Hematopoietic multipotent progenitor cell (in vitro differentiated cells): ENCODE measurements around the gene MGAT4C. TPM values are rescaled to one million over a fixed set of nuclear protein-coding genes. Genes with fewer than 3 reads are reported as not detected.
"Not testable (repeated sequence)": the region's sequence is repeated elsewhere in the genome, so short reads cannot be mapped to it uniquely, and the experiment has no call there.

ENCODE experiments used
- DNase-seq, 3 donors: peaks; one replicate each; pipeline ENCODE4 v3.0.0-alpha.2; 2011 to 2015; ENCODE audit warnings: low read depth in 2 of 3, low spot score in 2 of 3
- total RNA-seq: library from RNA; depleted of rRNA; stranded (reverse); fragments of >200 nt; gene quantifications from one replicate; pipeline ENCODE4 v1.2.3, GENCODE V29; 2012

The MGAT4C gene
- total RNA-seq, 1 donor, result under 0.01 TPM

DNA sequence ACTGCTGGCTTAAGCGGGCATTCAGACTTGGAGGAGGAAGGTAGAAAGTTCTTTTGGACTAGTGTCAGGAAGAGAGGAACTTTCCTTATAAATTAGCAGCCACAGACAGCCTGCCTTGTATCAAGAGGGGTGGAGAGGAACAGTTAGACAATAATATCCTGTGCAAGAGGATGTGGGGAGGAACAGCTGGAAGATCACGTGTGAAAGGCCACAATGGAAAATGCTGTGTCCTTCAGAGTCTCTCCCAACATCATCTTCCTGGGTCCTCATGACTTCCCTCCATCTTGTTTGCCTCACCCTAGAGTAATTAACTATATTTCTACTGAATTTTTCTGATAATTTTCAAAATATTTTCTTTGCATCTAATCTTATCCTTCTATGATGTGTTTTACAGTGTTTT, 117.4 kb downstream of the MGAT4C start:
- no peak for DNase-seq

DNA sequence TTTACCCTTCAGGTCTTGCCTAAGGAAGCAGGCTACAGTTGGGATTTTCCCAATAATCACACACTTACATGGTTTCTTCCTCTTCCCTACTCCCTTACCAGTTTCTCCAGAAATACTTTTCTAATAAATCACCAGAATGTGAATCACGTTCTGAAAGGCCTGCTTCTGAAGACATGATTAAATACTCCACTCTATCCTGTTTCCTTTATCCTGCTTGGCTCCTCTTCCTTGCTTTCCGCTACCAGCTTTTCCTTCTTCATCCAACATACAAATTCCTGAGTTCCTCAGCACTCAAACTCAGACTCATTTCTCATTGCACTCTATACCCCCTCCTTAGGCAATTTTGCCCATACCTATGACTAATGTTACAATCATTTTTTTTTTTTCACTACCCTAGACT, 118.3 kb downstream of the MGAT4C start:
- DNase-seq, result no peak

DNA sequence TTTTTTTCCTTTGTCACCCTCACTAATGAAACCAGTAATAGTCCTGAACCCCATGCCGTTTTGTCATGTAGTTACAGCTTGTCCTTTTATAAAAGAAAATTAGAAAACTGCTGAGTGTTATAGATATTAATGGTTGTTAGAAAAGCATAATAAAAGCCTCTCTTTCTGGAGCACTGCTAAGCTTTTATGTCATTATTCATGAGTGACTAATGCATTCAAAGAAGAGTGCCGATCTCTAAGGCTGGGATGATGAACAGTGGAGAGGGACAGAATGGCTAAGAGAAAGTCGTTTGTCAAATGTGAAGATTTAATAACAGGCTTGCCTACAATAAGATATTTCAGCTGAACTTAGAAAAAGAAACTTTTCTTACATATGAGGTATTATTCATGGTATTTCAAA, 121.6 kb downstream of the MGAT4C start:
- no peak for DNase-seq

DNA sequence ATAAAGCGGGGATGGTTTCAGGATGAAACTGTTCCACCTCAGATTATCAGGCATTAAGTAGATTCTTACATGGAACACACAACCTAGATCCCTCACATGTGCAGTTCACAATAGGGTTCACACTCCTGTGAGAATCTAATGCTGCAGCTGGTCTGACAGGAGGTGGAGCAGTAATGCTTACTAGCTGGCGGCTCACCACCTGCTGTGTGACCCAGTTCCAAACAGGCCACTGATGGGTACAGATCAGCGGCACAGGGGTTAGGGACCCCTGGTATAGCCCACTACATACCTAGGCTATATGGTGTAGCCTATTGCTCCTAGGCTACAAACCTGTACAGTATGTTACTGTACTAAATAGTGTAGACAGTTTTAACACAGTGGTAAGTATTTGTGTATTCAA, 129.3 kb downstream of the MGAT4C start:
- DNase-seq, result not testable (repeated sequence)

DNA sequence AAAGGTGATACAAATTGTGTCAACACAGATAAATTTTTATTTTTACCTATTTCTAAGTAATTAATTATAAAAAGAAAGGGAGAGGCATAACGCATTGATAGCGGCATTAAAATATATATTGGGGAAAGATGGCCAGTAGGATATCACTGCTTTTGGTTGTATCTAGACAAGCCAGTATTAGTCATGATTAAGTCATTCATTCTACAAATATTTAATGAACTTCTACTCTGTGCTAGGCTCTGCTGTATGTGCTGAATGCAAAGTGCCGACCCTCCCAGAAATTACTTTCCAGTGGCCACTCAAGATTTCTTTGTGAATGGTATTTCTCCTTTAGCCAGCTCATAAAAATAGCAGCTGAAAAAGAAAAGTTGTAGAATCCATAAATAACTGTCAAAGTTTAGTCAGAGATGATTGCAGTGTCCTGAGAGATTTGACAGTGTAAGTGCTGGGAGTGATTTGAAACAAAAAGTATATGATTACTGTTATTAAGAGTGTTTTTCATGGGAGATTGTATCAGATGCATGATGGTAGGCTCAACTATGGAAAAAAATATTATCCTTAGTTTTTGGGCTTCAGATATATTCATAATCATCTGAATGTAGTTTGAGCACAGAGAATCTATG, 133.2 kb downstream of the MGAT4C start:
- DNase-seq, result no peak

DNA sequence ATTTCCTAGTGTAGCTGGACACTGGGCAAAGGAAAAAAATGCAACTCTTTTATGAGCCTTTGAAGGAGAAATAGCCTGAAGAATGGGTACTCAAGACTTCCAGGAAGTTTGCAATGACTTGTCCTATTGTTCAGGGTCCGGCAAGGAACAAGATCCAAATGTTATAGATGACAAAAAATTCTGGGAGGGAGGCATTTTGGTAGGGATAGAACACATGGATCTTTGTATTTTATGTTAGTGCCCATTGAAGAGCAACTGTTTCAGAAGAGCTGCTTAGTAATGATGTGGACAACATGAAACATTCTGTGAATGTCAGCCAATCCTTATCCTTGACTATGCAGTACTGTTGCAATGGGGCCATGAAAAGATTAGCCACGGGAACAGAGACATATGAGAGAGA, 138.0 kb downstream of the MGAT4C start:
- no peak for DNase-seq

DNA sequence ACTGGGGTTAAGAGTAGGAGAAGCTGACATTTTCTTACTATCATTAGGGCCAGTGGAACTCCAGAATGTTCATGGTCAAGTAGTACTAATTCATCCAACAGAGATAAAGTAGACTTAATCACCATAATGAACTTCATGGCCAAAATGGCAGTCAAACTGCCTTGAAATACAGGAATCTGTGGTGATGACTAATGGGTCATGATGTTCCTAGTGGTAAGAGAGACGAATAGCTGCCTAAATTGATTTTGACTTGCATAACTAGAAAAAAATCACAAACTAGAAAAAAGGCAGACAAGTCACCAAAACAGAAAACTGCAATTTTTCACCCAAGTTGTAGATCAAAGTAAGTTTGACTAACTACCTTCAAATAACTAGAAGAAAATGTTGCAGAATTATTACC, 138.5 kb downstream of the MGAT4C start:
- no peak for DNase-seq

DNA sequence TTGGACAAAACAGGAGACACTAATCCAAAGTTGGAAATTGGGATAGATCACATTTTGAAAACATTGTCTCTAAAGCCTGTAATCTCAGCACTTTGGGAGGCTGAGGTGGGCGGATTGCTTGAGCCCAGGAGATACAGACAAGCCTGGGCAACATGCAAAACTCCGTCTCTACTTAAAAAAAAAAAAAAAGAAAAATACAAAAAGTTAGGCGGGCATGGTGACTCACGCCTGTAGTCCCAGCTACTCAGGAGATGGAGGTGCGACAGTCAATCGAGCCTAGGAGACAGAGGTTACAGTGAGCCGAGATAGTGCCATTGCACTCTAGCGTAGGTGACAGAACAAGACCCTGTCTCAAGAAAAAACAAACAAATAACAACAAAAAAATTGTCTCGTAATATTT, 152.1 kb downstream of the MGAT4C start:
- DNase-seq, result no peak

DNA sequence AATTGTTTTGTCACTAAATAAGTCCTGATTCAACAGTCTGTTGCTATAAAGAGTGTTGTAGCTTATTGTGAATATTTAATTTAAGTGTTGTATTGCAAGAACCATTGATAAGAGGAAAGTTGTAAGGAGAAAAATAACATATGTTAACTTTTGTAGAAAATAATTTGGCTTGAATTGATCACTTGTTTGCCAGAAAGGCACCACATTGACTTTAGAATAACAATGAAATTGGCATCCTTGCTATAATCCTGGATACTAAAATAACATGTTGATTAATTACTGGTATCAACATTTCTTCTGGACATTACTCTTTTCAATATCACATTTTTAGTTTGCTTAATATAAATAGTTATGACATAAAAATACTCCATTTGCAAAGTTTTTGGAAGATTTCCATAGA, 159.0 kb downstream of the MGAT4C start:
- DNase-seq, result no peak

DNA sequence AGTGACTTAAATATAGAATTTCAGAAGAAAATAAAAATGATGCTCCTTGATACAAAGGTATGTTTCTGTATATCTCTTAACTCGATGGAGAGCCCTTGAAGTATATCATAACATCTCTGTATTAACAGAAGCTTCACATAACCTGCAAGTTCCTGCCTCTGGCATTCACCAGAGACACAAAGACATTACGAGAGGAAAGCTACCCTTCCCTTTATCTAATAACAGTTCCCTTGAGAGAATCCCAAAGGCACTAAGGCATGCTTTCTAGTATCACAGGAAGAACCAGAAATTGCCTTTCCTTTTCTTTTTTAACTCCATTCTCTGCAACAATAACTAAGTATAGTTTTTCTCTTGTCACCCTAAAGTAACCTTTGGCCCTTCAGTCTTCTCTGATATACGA, 164.5 kb downstream of the MGAT4C start:
- no peak for DNase-seq

DNA sequence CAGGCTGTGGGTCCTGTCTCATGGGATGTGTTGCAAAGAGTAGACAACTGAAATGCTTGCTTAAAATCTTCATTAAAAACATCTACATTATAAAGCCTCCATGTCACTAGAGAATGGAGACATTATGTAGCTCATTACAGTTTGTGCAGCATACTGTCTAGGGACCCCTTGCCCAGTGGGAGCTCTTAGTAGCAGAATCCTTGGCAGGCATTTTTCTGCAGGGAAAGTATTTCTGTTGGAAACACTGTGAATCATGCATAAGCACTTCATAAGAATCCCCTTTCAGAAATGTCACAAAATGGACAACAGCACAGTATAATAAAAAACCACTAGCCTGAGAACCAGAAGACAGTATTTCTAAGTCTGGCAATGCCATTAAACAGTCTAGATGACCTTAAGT, 174.3 kb downstream of the MGAT4C start:
- DNase-seq, result no peak

DNA sequence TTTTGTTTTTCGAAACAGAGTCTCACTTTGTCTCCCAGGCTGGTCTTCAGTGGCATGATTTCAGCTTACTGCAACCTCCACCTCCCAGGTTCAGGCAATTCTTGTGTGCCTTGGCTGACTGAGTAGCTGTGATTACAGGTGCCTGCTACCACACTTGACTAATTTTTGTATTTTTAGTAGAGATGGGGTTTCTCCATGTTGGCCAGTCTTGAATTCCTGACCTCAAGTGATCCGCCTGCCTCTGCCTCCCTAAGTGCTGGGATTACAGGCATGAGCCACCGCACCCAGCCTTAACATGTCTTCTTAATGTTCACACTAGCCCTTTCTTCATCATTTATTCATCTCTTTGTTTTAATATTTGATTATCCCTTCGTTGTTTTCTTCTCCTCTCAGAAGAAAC, 197.1 kb downstream of the MGAT4C start:
- DNase-seq, result not testable (repeated sequence)

DNA sequence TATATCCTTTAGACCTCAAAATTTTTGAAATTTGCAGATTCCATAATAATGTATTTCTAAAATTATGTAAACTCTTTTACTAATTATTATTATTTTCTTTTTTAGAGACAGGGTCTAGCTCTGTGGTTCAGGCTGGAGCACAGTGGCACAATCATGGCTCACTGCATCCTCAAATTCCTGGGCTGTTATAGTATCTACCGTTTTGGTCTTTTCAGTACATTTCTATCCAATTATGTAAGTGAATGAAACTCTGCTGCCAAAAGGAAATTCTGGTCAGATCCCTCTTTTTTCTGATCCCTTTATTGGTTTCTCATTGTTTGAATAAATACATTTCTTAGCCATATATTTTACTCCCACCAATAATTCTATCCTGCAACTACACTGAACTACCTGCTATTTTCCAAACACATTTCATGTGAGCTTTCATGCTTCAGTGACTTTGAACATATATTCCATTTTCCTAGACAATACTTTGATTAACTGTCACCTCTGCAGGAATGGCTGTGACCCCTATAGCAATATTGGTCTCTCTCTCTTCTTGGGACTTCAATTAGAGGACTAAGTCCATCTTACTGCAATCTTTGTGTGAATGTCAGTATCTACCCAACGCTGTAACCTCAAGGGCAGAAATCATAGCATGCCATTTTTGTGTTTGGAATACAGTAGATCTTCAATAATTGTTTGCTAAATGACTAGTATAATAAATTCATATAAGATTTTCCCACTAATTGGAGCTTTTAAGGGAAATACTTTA, 198.9 kb downstream of the MGAT4C start:
- DNase-seq, result no peak

DNA sequence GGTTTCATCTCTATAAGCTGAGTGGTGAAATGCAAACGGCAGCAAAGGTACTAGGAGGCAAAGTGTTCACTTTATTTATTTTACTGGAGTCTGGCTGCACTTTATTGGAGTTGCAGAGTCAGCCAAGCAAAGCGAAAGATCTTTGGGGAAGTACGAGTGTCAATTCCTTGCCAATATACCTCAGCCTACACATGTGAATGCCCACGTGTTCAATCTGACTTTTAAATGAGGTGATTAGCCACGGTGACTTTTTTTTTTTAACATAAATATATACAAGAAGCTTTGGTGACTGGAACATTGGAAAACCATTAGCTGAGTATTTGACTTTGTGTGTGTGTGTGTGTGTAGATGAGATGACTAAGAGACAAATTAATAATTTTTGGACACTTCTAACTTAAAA, 203.3 kb downstream of the MGAT4C start:
- DNase-seq, result no peak

DNA sequence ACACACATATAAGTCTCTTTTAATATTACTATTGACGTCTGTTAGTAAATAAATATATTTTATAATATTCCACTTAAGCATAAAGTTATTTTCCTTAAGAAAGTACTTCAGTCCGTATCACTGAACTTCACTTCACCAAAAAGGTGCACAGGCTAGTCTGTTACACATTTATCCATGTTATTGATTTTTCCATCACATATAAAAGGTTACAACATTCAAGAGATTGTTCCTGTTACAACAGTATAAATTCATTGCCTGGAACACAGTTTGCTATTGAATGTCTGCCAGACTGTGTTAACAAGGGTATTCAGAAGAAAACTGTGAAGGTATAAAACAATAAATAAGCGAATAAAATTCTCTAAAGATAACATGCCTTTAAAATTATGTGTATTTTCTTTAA, 206.2 kb downstream of the MGAT4C start:
- no peak for DNase-seq

DNA sequence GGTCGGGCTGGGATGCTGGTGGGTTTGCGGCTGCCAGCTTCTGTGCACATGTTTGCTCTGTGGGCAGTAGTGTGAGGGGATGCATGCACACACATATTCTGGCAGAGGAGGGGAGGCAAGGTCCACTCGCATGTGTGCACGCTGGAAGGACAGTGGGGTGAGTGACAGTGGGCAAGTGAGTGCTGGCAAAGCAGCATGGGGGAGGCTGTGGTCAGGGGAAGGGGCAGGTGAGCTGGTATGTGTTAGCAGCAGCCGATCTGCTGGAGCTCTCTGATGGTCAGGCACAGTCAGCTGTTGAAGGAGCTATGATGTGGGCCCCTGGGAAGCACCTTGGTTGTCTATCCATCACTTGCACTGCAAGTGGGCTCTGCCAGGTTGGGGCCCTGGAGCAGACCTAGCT, 211.8 kb downstream of the MGAT4C start:
- no peak for DNase-seq

DNA sequence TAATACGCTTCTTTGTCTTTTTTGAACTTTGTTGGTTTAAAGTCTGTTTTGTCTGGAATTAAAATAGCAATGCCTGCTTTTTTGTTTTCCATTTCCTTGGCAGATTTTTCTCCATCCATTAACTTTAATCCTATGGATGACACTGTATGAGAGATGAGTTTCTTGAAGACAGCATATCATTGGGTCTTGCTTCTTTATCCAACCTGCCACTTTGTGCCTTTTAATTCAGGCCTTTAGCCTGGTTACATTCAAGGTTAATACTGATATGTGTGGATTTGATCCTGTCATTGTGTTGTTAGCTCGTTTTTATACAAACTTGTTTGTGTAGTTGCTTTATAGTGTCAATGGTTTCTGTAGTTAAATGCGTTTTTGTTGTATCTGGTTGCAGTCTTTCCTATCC, 214.1 kb downstream of the MGAT4C start:
- DNase-seq, result no peak

DNA sequence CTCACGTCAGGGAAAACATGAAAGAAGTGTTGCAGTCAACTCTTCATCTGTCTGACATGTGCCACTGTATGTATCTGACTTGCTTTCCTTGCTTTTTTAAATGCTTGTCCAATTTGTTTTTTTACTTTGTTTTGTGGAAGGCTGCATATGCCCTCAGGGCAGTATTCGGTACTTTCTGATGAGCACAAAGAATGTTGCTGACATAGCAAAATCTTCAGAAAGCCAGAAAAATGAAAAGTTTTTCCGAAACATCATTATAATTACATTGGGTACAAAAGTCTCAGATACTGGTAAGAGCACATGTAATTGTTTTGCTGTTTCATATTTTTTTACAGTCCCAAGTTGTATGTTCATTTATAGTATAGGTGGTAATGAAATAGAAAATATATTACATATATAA, 237.8 kb downstream of the MGAT4C start:
- DNase-seq, result no peak

DNA sequence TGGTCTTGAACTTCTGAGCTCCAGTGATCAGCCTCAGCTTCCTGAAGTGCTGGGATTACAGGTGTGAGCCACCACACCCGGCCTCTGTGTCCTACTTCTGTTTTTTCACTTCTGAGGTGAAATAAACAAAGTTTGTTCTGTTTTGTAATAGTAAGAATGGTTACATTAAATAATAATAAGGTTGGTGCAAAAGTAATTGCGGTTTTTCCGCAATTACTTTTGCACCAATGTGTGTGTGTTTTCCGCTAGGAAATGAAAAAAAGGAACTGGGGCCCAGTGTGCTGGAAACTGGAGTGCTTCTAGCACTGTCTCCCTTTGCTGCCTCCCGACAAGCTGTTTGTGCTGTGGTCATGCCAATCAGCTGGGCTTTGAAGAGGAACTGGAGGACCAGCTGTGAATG, 241.2 kb downstream of the MGAT4C start:
- DNase-seq, result no peak

DNA sequence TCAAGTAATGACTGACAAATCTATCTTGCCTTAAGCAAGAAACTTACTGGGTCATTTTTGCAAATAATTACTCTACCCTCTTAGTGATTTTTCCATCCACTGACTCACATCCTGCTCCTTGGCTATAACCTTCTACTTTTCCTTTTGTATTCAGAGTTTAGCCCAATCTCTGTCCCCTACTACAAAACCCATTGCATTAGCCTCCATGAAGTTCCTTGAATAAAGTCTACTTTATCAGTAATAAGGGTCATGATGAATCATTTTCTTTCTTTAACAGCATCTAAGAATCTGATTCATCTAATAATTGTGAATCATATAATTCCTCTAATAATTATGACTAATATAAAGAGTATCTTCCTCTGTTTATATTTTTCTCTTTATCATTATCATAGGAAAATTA, 249.5 kb downstream of the MGAT4C start:
- no peak for DNase-seq

DNA sequence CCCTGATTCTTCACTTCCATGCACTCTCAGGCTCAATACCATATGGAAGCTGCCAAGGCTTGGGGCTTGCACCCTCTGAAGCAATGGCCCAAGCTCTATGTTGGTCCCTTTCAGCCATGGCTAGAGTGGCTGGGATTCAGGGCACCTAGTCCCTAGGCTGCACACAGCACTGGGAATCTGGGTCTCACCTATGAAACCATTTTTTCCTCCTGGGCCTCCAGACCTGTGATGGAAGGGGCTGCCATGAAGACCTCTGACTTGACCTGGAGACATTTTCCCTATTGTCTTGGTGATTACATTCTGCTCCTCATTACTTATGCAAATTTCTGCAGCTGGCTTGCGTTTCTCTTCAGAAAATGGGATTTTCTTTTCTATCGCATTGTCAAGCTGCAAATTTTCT, 258.1 kb downstream of the MGAT4C start:
- DNase-seq, result no peak

DNA sequence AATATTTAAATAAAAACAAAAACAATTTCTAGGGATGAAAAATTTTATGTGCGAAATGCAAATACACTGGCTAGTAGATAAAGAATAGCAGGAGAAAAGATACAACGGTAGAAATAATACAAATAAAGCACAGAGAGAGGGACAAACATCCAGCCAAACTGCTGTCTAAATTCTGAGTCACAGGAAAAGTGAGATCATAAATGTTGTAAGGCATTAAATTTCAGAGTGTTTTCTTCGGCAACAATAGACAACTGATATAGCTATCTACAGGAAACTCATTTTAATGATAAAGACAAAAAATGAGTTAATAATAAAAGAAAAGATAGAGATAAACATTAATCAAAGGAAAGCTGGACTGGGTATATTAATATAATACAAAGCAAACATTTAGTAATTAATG, 259.9 kb downstream of the MGAT4C start:
- DNase-seq, result no peak

DNA sequence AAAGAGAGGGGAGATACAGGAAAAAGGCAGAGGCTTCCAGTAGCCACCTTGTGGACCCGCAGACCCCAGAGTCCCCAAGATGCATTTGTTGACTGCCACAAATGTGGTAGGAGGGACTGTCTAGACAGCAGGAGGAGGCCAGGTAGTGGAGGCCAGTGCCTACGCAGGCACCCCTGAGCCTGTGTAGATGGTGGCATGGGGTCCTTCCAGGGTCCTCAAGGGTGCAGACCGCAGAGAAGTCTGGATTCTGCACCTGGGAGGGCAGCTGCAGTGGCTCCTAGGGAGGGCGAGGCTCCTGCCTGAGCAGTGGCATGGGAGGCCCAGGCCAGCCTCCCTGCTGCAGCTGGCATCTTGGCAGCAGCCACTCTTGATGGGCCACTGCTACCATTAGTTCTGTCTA, 262.4 kb downstream of the MGAT4C start:
- DNase-seq, result no peak
